GM12891 (cell line): ENCODE results near the gene NUDT9.

Source experiments
- POLR2A ChIP-seq: IDR thresholded peaks from 2 replicates; pipeline ENCODE4 v1.6.1; 2011; ENCODE audit warnings: low read depth, low read length, control low read depth
- POLR2AphosphoS5 ChIP-seq: IDR thresholded peaks from 2 replicates; pipeline ENCODE4 v1.6.1; 2011; ENCODE audit warnings: low read depth, low read length, control low read depth
- SPI1 ChIP-seq: IDR thresholded peaks from 2 replicates; pipeline ENCODE4 v1.6.1; 2011; ENCODE audit warnings: low read depth, low read length, control low read depth
- TAF1 ChIP-seq: IDR thresholded peaks from 2 replicates; pipeline ENCODE4 v1.6.1; 2011; ENCODE audit warnings: low read depth, low read length, control low read depth

DNA sequence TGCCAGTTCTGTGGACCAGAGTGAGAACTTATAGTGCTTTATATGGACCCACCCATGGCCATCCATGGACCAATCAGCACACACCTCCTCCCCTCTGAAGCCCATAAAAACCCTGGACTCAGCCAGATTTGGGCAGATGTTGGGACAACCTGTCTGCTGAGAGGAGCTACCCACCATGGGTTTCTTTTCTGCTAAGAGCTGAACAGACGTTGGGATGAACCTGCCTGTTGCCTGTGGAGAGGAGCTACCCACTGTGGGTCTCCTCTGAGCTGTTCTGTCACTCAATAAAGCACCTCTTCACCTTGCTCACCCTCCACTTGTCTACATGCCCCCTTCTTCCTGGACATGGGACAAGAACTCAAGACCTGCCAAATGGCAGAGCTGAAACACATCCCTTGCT lies 22.4 kb upstream of the NUDT9 start:
- no peak for TF ChIP-seq POLR2AphosphoS5
- no peak for TF ChIP-seq POLR2A
- TF ChIP-seq TAF1: no peak
- TF ChIP-seq SPI1: no peak
